ENCODE data around the gene ATRIP. TPM values are rescaled to one million over a fixed set of nuclear protein-coding genes. Genes with fewer than 3 reads are reported as not detected.

Gene ATRIP
- total RNA-seq, 1 donor from 2014 or later = 18.3 TPM

DNA sequence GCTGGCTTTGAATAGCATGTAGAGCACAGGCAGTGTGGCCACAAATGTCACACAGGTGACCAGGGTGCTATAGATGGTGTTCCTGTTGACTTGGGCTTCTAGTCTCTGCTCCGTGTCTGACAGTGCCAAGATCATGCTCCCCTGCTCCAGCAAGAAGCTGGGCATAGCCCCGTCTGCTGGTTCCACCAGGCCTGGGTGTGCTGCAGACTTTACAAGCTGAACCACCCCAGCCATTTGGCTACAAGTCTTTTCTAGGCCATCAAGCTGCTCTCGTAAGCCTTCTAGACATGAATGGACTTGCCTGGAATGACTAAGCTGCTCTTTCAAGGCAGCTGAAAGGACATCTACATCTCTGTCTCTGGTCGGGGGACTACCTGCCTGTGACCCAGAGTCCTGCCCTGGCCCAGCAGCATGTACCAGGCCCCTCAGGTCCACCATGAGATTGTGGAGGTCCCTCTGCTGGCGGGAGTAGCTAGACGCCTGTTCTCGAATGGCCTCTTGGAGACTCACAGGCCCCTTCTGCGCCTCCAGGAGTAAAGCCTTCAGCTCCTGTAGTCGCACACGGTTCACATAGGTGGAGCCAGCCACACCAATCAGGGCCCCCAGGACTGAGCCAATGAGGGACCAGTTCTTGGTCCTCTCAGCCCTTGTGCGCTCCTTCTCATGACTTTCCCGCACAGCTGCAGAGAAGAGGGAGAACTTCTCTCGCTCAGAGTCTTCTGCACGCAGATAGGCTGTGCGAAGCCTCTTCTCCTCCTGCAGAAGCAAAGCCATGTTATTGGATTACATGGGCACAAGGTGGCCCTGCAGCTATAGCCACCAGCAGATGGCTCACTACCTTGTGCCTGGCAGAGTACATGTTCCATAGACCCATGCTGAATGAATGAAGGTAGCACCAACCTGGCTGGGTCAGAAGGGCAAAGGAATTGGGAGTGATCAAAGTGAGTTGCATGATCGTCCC, 13.8 kb upstream of the ATRIP start:
- H3K4me3 Mint-ChIP-seq = no peak overlapping the region
- intact Hi-C loops (cut with micrococcal nuclease) = no loop called here
- DNase-seq = no peak
- H3K9me3 Mint-ChIP-seq = no peaks in the 10 kb centered on the region
- H3K27me3 Mint-ChIP-seq = peaks cover 11% of the 10 kb centered on the region
- peaks cover 21% of the 10 kb centered on the region for H3K36me3 Mint-ChIP-seq (ENCODE audit: low read depth)
- H3K4me1 Mint-ChIP-seq = peaks cover 25% of the 10 kb centered on the region
- H3K27ac Mint-ChIP-seq = no peak overlapping the region

GRCh38 chr3:48433472-48434118, 12.9 kb upstream of the ATRIP start:
- H3K4me1 Mint-ChIP-seq = peaks cover 32% of the 10 kb centered on the region
- H3K9me3 Mint-ChIP-seq = no peaks in the 10 kb centered on the region
- no peak overlapping the region for H3K27ac Mint-ChIP-seq
- intact Hi-C loops (cut with micrococcal nuclease) = no loop called here
- peaks cover 3% of the 10 kb centered on the region for H3K27me3 Mint-ChIP-seq
- peaks cover 21% of the 10 kb centered on the region for H3K36me3 Mint-ChIP-seq (ENCODE audit: low read depth)
- H3K4me3 Mint-ChIP-seq = no peak overlapping the region
- no peak for DNase-seq

- intact Hi-C loops (cut with micrococcal nuclease) = no loop called here
- peaks cover 21% of the 10 kb centered on the region for H3K36me3 Mint-ChIP-seq (ENCODE audit: low read depth)
- H3K4me3 Mint-ChIP-seq = no peak overlapping the region
- DNase-seq = no peak
- H3K27me3 Mint-ChIP-seq = peaks cover 3% of the 10 kb centered on the region
- H3K27ac Mint-ChIP-seq = no peak overlapping the region
- H3K4me1 Mint-ChIP-seq = peaks cover 37% of the 10 kb centered on the region
- H3K9me3 Mint-ChIP-seq = no peaks in the 10 kb centered on the region
Measured at GRCh38 chr3:48434591-48435222, 11.8 kb upstream of the ATRIP start.

- DNase-seq = no peak
- peaks cover 26% of the 10 kb centered on the region for H3K36me3 Mint-ChIP-seq (ENCODE audit: low read depth)
- H3K9me3 Mint-ChIP-seq = no peaks in the 10 kb centered on the region
- H3K27ac Mint-ChIP-seq = no peak overlapping the region
- H3K4me3 Mint-ChIP-seq = no peak overlapping the region
- H3K27me3 Mint-ChIP-seq = no peaks in the 10 kb centered on the region
- H3K4me1 Mint-ChIP-seq = peaks cover 37% of the 10 kb centered on the region
- intact Hi-C loops (cut with micrococcal nuclease) = no loop called here
Measured at GRCh38 chr3:48435223-48435595, 11.3 kb upstream of the ATRIP start.

DNA sequence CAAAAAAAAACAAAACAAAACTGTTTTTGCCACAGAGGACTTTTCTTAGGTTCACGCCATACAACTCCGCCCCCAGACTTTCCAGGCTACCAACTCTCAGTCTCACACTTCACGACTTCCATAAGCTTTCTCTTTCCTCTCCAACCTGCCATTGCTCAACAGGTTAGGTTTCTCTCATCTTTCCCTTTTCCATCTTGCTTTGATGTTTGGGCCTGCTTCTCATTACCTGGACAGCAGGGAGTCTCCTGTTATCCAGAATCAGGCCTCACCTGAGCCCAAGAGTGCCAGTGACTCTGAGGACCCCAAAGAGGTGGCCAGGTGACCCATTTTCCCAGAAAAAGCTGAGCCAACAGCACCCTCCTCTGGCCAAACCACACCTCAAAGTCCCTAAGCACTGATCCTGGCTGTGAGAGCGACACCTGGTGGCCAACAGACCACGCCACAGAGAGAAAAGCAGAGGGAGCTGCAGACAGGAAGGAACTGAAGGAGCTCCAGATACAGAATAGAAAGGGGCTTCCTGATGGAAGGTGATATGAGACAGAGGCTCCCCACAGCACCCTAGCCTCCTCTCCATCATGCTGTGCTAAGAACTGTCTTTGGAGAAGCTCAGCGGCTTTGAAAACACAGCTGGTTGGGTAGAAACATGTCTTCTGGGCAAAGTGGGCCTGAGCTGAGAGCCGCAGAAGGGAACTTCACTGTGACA, 10.6 kb upstream of the ATRIP start:
- DNase-seq = peak; percentile 95
- H3K4me3 Mint-ChIP-seq = no peak overlapping the region
- H3K27me3 Mint-ChIP-seq = no peaks in the 10 kb centered on the region
- peaks cover 28% of the 10 kb centered on the region for H3K36me3 Mint-ChIP-seq (ENCODE audit: low read depth)
- H3K4me1 Mint-ChIP-seq = peaks cover 31% of the 10 kb centered on the region
- intact Hi-C loops (cut with micrococcal nuclease) = loop anchor here (1.0 to 2.0 kb wide), 4 partner anchors 35 to 241 kb away; no protein-coding TSS in a partner anchor
- H3K9me3 Mint-ChIP-seq = no peaks in the 10 kb centered on the region
- H3K27ac Mint-ChIP-seq = no peak overlapping the region

DNA sequence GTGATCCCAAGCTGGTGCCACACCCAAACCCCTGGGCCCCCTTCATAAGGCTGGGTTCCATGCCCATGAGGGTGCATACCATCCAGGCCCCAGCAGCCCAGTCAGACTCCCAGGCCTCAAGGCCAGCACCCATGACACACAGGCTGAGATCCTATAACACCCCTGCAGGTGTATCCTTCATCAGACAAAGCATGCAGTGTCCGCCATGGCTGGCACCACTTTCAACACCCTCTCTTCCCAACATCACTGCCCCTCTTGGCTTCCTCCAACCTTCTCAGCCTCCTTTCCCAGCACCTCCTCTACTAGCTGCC, 10.1 kb upstream of the ATRIP start:
- peaks cover 29% of the 10 kb centered on the region for H3K36me3 Mint-ChIP-seq (ENCODE audit: low read depth)

DNA sequence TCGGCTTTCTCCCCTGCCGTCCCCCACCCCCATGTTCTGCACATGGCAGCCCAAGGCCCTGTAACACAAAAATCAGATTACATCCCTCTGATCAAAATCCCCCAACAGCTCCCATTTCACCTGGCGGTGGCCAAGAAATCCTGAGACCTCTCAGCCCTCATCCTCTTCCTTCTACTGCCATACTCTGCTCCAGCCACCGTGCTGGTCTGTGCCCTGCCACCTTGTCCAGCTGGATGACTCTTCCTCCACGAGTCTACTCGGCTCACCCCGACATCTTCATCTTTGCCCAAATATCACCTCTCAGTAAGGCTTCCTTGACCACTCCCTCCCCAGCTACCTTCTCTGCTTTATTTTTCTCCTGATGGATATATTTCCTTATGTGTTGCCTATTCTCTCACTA, 9.7 kb upstream of the ATRIP start:
- intact Hi-C loops (cut with micrococcal nuclease) = loop anchor here (1.0 to 2.0 kb wide), 4 partner anchors 36 to 242 kb away; no protein-coding TSS in a partner anchor
- H3K27ac Mint-ChIP-seq = no peak overlapping the region
- no peak overlapping the region for H3K4me3 Mint-ChIP-seq
- no peaks in the 10 kb centered on the region for H3K27me3 Mint-ChIP-seq
- peaks cover 30% of the 10 kb centered on the region for H3K36me3 Mint-ChIP-seq (ENCODE audit: low read depth)
- no peaks in the 10 kb centered on the region for H3K9me3 Mint-ChIP-seq
- DNase-seq = no peak
- H3K4me1 Mint-ChIP-seq = peaks cover 25% of the 10 kb centered on the region

More for the DNA sequence above, 10.1 kb upstream of the ATRIP start:
- intact Hi-C loops (cut with micrococcal nuclease) = loop anchor here (1.0 to 2.0 kb wide), 4 partner anchors 35 to 242 kb away; no protein-coding TSS in a partner anchor
- DNase-seq = no peak
- no peaks in the 10 kb centered on the region for H3K9me3 Mint-ChIP-seq
- H3K4me3 Mint-ChIP-seq = no peak overlapping the region
- H3K27ac Mint-ChIP-seq = no peak overlapping the region
- no peaks in the 10 kb centered on the region for H3K27me3 Mint-ChIP-seq
- peaks cover 27% of the 10 kb centered on the region for H3K4me1 Mint-ChIP-seq

DNA sequence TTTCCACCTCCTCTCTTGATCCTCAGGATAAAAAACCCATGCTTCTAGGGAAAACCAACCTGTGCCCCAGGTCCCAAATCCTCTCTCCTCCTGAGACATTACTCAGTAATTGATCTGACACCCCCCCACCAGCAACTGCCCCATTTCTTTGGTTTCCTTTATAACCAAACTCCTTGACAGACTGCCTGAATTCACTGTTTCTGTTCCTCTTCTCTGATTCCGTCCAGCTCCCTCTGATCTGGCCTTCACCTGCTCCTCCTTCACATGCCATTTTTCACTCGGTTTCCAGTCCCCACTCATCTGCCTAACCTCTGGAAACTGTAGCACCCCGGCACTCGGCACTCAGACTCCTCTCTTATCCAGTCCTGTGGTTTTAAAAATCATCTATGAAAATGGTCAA, 8.7 kb upstream of the ATRIP start:
- no peak overlapping the region for H3K27ac Mint-ChIP-seq
- intact Hi-C loops (cut with micrococcal nuclease) = loop anchor here (2.0 kb wide), 1 partner anchor 243 kb away; no protein-coding TSS in a partner anchor

GRCh38 chr3:48439820-48440589, 6.5 kb upstream of the ATRIP start, which contains the start of the genes CCDC51 and TMA7:
CCDC51 (minus strand) TSS chr3:48440119; CDS start chr3:48435128, 4,991 bp downstream.
TMA7 (plus strand) TSS chr3:48440257; CDS start chr3:48440297, 40 bp downstream.
- H3K36me3 Mint-ChIP-seq (ENCODE audit: low read depth) = peaks cover 43% of the 10 kb centered on the region
- H3K27ac Mint-ChIP-seq = peak within 1 kb of the TSS; percentile 92
- DNase-seq = peak; percentile 100
- H3K9me3 Mint-ChIP-seq = no peaks in the 10 kb centered on the region
- H3K4me3 Mint-ChIP-seq = peak within 1 kb of the TSS; percentile 96
- no peaks in the 10 kb centered on the region for H3K27me3 Mint-ChIP-seq
- H3K4me1 Mint-ChIP-seq = peaks cover 20% of the 10 kb centered on the region
- intact Hi-C loops (cut with micrococcal nuclease) = loop anchor here (1.0 to 2.0 kb wide), 4 partner anchors 32 to 251 kb away; partner anchors contain the start of genes CDC25A and PFKFB4

More for the DNA sequence above, 8.7 kb upstream of the ATRIP start:
- Mint-ChIP-seq H3K36me3 (ENCODE audit: low read depth) (peaks cover 39% of the 10 kb centered on the region), H3K9me3 (no peaks in the 10 kb centered on the region), H3K27me3 (no peaks in the 10 kb centered on the region), H3K4me3 (no peak overlapping the region), H3K4me1 (peaks cover 23% of the 10 kb centered on the region)
- no peak for DNase-seq

GRCh38 chr3:48440590-48440958, 6.0 kb upstream of the ATRIP start:
- Mint-ChIP-seq H3K4me3 (peak overlapping the region; percentile 96), H3K27ac (peak overlapping the region; percentile 92), H3K4me1 (peaks cover 19% of the 10 kb centered on the region), H3K9me3 (no peaks in the 10 kb centered on the region), H3K36me3 (ENCODE audit: low read depth) (peaks cover 43% of the 10 kb centered on the region), H3K27me3 (no peaks in the 10 kb centered on the region)
- intact Hi-C loops (cut with micrococcal nuclease) = loop anchor here (1.0 to 2.0 kb wide), 4 partner anchors 32 to 252 kb away; partner anchors contain the start of genes CDC25A and PFKFB4
- DNase-seq = no peak

DNA sequence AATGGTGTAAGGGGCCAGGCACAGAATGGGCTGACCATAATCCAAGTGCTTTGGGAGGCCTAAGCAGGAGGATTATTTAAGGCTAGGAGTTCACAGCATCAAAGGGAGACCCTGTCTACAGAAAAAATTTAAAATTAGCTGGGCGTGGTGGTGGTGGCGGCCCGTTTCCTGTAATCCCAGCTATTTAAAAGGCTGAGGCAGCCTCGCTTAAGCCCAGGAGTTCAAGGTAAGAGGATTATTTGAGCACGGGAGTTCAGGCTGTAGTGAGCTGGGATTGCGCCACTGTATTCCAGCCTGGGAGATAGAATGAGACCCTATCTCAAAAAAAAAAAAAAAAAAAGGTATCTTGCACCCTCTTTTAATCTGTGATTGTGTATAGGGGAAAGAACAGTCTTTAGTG, 4.6 kb upstream of the ATRIP start:
- peaks cover 27% of the 10 kb centered on the region for H3K4me1 Mint-ChIP-seq
- DNase-seq = no peak
- intact Hi-C loops (cut with micrococcal nuclease) = loop anchor here (2.0 kb wide), 3 partner anchors 107 to 253 kb away; partner anchors contain the start of genes CDC25A and PFKFB4
- no peaks in the 10 kb centered on the region for H3K9me3 Mint-ChIP-seq
- no peaks in the 10 kb centered on the region for H3K27me3 Mint-ChIP-seq
- H3K27ac Mint-ChIP-seq = no peak overlapping the region
- peaks cover 47% of the 10 kb centered on the region for H3K36me3 Mint-ChIP-seq (ENCODE audit: low read depth)
- H3K4me3 Mint-ChIP-seq = peak overlapping the region; percentile 96

DNA sequence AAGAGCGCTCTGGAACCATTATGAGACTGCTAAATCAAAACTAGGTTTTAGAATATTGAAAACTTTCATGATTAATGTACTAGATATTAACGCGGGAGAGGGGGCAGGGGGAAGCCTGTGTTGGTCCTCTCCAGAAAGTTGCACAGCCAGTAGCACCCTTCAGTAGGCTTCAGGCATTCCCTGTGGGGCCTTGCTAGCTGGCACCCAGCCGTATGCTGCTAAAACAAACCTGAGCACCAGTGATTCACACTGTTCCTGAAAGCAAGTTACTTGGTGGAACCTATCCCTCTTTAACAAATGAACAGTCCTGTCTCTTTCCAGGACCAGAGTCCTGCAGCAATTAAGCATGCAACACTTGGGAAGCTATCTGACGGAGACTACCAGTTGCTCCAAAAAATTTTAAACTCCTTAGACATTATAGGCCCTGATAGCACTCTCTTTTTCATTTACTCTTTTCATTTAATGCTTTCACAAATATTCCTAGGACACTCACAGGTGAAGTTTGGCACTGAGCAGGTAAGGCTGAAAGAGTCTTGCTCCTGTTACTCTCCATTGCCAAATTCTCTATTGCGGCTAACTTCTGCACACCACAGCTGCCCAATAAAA, 1.2 kb upstream of the ATRIP start:
- intact Hi-C loops (cut with micrococcal nuclease) = no loop called here
- Mint-ChIP-seq H3K4me1 (peaks cover 23% of the 10 kb centered on the region), H3K9me3 (no peaks in the 10 kb centered on the region), H3K4me3 (peak overlapping the region; percentile 93), H3K27me3 (no peaks in the 10 kb centered on the region), H3K27ac (peak overlapping the region; percentile 91), H3K36me3 (ENCODE audit: low read depth) (peaks cover 46% of the 10 kb centered on the region)
- DNase-seq = no peak

Measured in activated CD4-positive, alpha-beta T cell treated with anti-CD3 and anti-CD28 coated beads, Interleukin-2, amount 10 ng/mL, durations not matched to agents 24 days and 14 days (primary cell).